Body of pancreas (tissue), 4 donors: ENCODE results near the gene THSD8.

Experiments
- POLR2A ChIP-seq, 3 donors: fragments of 450-650 bp; IDR thresholded peaks; one replicate each; pipeline ENCODE4 v1.6.1; 2016; ENCODE audit warnings: antibody characterized with exemption in 3 of 3, mild to moderate bottlenecking in 2 of 3
- TF ChIP-seq, protein P1 (sequence below), 7 experiments: fragments of 450-650 bp in 4 of 7; fragments of 200-600 bp in 3 of 7; sonication (generic) in 3 of 7; IDR thresholded peaks; one replicate each; pipeline ENCODE4 v1.5.1; 2016 to 2019; ENCODE audit warnings: antibody characterized with exemption in 7 of 7

DNA sequence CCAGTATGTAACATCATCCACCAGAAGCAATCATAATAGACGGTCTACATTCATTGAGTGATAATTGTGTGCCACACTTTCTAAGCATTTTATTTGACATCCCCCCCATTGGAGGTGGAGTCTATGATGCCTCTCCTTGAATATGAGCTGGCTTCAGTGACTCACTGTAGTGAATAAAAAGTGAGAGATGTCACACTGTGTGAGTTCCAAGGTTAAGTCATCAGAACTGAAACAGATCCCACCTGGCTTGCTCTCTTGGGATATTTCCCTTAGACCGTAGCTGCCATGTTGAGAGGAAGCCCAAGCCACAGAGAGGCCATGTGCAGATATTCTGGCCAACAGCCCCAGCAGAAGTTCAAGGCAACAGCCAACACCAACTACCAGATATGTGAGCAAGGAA, 19.9 kb downstream of the THSD8 start:
- TF ChIP-seq, protein P1, sequence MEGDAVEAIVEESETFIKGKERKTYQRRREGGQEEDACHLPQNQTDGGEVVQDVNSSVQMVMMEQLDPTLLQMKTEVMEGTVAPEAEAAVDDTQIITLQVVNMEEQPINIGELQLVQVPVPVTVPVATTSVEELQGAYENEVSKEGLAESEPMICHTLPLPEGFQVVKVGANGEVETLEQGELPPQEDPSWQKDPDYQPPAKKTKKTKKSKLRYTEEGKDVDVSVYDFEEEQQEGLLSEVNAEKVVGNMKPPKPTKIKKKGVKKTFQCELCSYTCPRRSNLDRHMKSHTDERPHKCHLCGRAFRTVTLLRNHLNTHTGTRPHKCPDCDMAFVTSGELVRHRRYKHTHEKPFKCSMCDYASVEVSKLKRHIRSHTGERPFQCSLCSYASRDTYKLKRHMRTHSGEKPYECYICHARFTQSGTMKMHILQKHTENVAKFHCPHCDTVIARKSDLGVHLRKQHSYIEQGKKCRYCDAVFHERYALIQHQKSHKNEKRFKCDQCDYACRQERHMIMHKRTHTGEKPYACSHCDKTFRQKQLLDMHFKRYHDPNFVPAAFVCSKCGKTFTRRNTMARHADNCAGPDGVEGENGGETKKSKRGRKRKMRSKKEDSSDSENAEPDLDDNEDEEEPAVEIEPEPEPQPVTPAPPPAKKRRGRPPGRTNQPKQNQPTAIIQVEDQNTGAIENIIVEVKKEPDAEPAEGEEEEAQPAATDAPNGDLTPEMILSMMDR (IDR thresholded peaks at IDR 0.05) = no peak
- TF ChIP-seq POLR2A (IDR thresholded peaks at IDR 0.05) = no peak
